ENCODE measurements around the gene PPFIA1. TPM values are rescaled to one million over a fixed set of nuclear protein-coding genes. Genes with fewer than 3 reads are reported as not detected.

Gene PPFIA1
- total and polyA plus RNA-seq, 10 of the 15 experiments (the other 5 are each of a cell fraction or from before 2014, with no cell fraction given): 5.2 to 26.2 (median 15.8) TPM

DNA sequence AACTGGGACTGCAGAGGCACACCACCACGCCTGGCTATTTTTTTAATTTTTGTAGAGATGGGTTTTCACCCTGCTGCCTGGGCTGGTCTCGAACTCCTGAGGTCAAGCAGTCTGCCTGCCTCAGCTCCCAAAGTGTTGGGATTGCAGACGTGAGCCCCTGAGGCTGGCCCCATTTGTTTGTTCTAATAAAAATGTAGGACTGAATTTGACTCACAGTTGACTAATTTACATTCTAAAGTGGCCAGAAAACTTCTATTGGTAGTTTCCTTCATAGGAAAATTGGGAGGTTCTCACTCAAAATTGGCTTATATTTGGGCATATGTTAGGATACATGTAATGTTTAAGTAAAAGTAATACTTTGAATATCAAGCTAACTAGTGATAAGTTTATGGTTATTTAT lies 35.0 kb downstream of the PPFIA1 start:
- H3K79me2 ChIP-seq (ENCODE audit: control insufficient read depth, insufficient read depth, low read length): no peaks in the 10 kb centered on the region
- ChIA-PET SMC1A (ENCODE audit: uncharacterized antibody, unreplicated experiment) (no interaction called here), POLR2A (no interaction called here), CTCF (no interaction called here), RAD21 (ENCODE audit: unreplicated experiment) (no interaction called here)
- H3K4me3 ChIP-seq: no peak overlapping the region
- BruUV-seq (replicated peaks): no TSS peak
- 100% methylated on average over 3 of the region's 3 CpGs for WGBS (ENCODE audit: insufficient coverage, insufficient replicate concordance, low lambda C conversion rate, missing lambda C conversion rate)
- TF ChIP-seq TCF12 (IDR thresholded peaks at IDR 0.05; ENCODE audit: low read depth, low read length) (no peak), IKZF2 (IDR thresholded peaks at IDR 0.05) (no peak), CHD4 (IDR thresholded peaks at IDR 0.05) (no peak), SREBF1 (IDR thresholded peaks at IDR 0.05; ENCODE audit: low read length) (no peak), EED (IDR thresholded peaks at IDR 0.05; ENCODE audit: low read depth) (no peak), KLF5 (IDR thresholded peaks at IDR 0.05; ENCODE audit: partially characterized antibody) (no peak)
- TF ChIP-seq, protein P1, sequence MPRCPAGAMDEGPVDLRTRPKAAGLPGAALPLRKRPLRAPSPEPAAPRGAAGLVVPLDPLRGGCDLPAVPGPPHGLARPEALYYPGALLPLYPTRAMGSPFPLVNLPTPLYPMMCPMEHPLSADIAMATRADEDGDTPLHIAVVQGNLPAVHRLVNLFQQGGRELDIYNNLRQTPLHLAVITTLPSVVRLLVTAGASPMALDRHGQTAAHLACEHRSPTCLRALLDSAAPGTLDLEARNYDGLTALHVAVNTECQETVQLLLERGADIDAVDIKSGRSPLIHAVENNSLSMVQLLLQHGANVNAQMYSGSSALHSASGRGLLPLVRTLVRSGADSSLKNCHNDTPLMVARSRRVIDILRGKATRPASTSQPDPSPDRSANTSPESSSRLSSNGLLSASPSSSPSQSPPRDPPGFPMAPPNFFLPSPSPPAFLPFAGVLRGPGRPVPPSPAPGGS (IDR thresholded peaks at IDR 0.05; ENCODE audit: borderline replicate concordance, insufficient read depth, low read depth, low read length, poor library complexity, severe bottlenecking): no peak
- peaks cover 0 to 5% of the 10 kb centered on the region in 2 experiments; a peak in 3 of 4 replicates for H3K36me3 ChIP-seq (ENCODE audit: control insufficient read depth in 2 of 2, insufficient read depth in 2 of 2, low read length in 1 of 2)
- H3K27me3 ChIP-seq (replicated peaks in 1 of 2; ENCODE audit: control insufficient read depth in 2 of 2, insufficient read depth in 2 of 2, low read length in 1 of 2): no peaks in the 10 kb centered on the region
- no peak overlapping the region for H3K4me2 ChIP-seq (ENCODE audit: control insufficient read depth, insufficient read depth)
- H2AFZ ChIP-seq (ENCODE audit: control insufficient read depth, low read depth, low read length): no peak overlapping the region
- in situ Hi-C loops (cut with MboI) (no loop called here), intact Hi-C loops (cut with micrococcal nuclease; ENCODE audit: unreplicated experiment) (no loop called here)
- FAIRE-seq: no peak
- ATAC-seq: no peak
- no peaks in the 10 kb centered on the region for H3K9me3 ChIP-seq (replicated peaks; ENCODE audit: control insufficient read depth, insufficient read depth, low read length)
- peaks cover 3% of the 10 kb centered on the region; the same call in 1 of the 2 replicates for H4K20me1 ChIP-seq (ENCODE audit: control insufficient read depth, insufficient read depth)
- no peak for DNase-seq (ENCODE audit: low read depth, low spot score)
- no peak overlapping the region for H3K27ac ChIP-seq (ENCODE audit: control insufficient read depth, insufficient read depth)
- H3K4me1 ChIP-seq (ENCODE audit: control insufficient read depth, insufficient read depth, low read length): no peaks in the 10 kb centered on the region
- no peak overlapping the region for H3K9ac ChIP-seq (ENCODE audit: control insufficient read depth, insufficient read depth, low read length)

DNA sequence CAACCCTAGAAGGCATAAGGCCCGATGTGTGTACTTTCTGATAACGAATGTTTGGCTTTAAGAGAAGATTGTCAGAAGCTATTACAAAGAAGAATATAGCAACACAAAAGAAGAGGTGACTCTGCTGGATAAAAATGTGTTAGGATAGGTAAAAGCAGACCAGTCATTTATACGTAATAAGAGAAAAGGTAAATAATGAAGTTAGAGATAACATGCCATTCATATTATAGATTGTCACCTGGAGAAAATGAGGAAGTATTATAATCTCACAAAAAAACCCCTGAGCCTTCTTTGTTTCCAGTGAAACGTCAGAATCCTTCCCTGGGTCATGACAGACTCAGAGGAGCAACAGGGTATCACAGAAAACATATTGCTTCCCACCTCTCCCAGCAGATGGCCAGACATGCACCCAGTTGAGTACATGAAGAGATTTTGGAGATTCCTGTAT lies 36.1 kb downstream of the PPFIA1 start:
- Histone ChIP-seq H3K9ac (ENCODE audit: control insufficient read depth, insufficient read depth, low read length) (no peak overlapping the region), H3K27ac (ENCODE audit: control insufficient read depth, insufficient read depth) (no peak overlapping the region), H3K36me3 (ENCODE audit: control insufficient read depth in 2 of 2, insufficient read depth in 2 of 2, low read length in 1 of 2) (peaks cover 0 to 5% of the 10 kb centered on the region in 2 experiments; a peak in 3 of 4 replicates), H3K9me3 (replicated peaks; ENCODE audit: control insufficient read depth, insufficient read depth, low read length) (no peaks in the 10 kb centered on the region), H4K20me1 (ENCODE audit: control insufficient read depth, insufficient read depth) (peaks cover 3% of the 10 kb centered on the region; the same call in 1 of the 2 replicates), H3K4me2 (ENCODE audit: control insufficient read depth, insufficient read depth) (no peak overlapping the region), H3K79me2 (ENCODE audit: control insufficient read depth, insufficient read depth, low read length) (no peaks in the 10 kb centered on the region), H2AFZ (ENCODE audit: control insufficient read depth, low read depth, low read length) (no peak overlapping the region), H3K4me3 (no peak overlapping the region), H3K4me1 (ENCODE audit: control insufficient read depth, insufficient read depth, low read length) (no peaks in the 10 kb centered on the region), H3K27me3 (replicated peaks in 1 of 2; ENCODE audit: control insufficient read depth in 2 of 2, insufficient read depth in 2 of 2, low read length in 1 of 2) (no peaks in the 10 kb centered on the region)
- no TSS peak for BruUV-seq (replicated peaks)
- POLR2A ChIA-PET: no interaction called here
- no peak for TF ChIP-seq WRNIP1 (IDR thresholded peaks at IDR 0.05; ENCODE audit: borderline replicate concordance, low read depth, low read length)
- TF ChIP-seq, protein P2, sequence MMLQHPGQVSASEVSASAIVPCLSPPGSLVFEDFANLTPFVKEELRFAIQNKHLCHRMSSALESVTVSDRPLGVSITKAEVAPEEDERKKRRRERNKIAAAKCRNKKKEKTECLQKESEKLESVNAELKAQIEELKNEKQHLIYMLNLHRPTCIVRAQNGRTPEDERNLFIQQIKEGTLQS (IDR thresholded peaks at IDR 0.05; ENCODE audit: borderline replicate concordance, extremely low read depth, low read depth, low read length): no peak
- intact Hi-C loops (cut with micrococcal nuclease; ENCODE audit: unreplicated experiment) (no loop called here), in situ Hi-C loops (cut with MboI) (no loop called here)
- CTCF ChIA-PET: no interaction called here
- ATAC-seq: no peak
- no peak for FAIRE-seq
- RAD21 ChIA-PET (ENCODE audit: unreplicated experiment): no interaction called here
- SMC1A ChIA-PET (ENCODE audit: uncharacterized antibody, unreplicated experiment): no interaction called here
- no peak for DNase-seq (ENCODE audit: low read depth, low spot score)
- 82% methylated on average over 4 of the region's 4 CpGs for WGBS (ENCODE audit: insufficient coverage, insufficient replicate concordance, low lambda C conversion rate, missing lambda C conversion rate)

Data from GM12878 (cell line).